H9 (cell line): ENCODE data around the gene NOL7. TPM values are rescaled to one million over a fixed set of nuclear protein-coding genes. Genes with fewer than 3 reads are reported as not detected.

Experiments used
- DNase-seq: peaks from one replicate; pipeline ENCODE4 v3.0.0-alpha.2; 2017
- H2AFZ ChIP-seq: one replicate; pipeline ENCODE4 v1.6.1; 2013; ENCODE audit warnings: mild to moderate bottlenecking, low read length, control low read depth, moderate library complexity
- H2AK5ac ChIP-seq: 2 replicates; pipeline ENCODE4 v1.6.1; 2013; ENCODE audit warnings: low read length, control low read depth, mixed read lengths; ENCODE audit not compliant: insufficient read length
- H2BK120ac ChIP-seq: one replicate; pipeline ENCODE4 v1.6.1; 2013; ENCODE audit warnings: low read depth, mild to moderate bottlenecking, low read length, control low read depth, inconsistent platforms; ENCODE audit not compliant: poor library complexity, severe bottlenecking
- H2BK12ac ChIP-seq: 2 replicates; pipeline ENCODE4 v1.6.1; 2013; ENCODE audit warnings: low read length, control low read depth, mixed read lengths, low read depth; ENCODE audit not compliant: insufficient read length
- H2BK15ac ChIP-seq: 2 replicates; pipeline ENCODE4 v1.6.1; 2013; ENCODE audit warnings: low read depth, low read length, control low read depth
- H2BK20ac ChIP-seq: one replicate; pipeline ENCODE4 v1.6.1; 2013; ENCODE audit warnings: low read depth, mild to moderate bottlenecking, low read length, control low read depth, inconsistent platforms; ENCODE audit not compliant: poor library complexity, severe bottlenecking
- H2BK5ac ChIP-seq: 2 replicates; pipeline ENCODE4 v1.6.1; 2013; ENCODE audit warnings: low read length, control low read depth, mixed read lengths; ENCODE audit not compliant: insufficient read length
- H3K14ac ChIP-seq: 2 replicates; pipeline ENCODE4 v1.6.1; 2013; ENCODE audit warnings: low read length, control low read depth; ENCODE audit not compliant: insufficient read depth
- H3K18ac ChIP-seq: 2 replicates; pipeline ENCODE4 v1.6.1; 2013; ENCODE audit warnings: low read depth, mild to moderate bottlenecking, mixed read lengths, low read length, control low read depth; ENCODE audit not compliant: insufficient read length
- H3K23ac ChIP-seq: 2 replicates; pipeline ENCODE4 v1.6.1; 2013; ENCODE audit warnings: low read length, control low read depth, mixed read lengths, low read depth; ENCODE audit not compliant: insufficient read length
- H3K23me2 ChIP-seq: 2 replicates; pipeline ENCODE4 v1.6.1; 2013; ENCODE audit warnings: low read depth, mild to moderate bottlenecking, mixed read lengths, low read length, control low read depth; ENCODE audit not compliant: insufficient read length, poor library complexity, severe bottlenecking
- H3K27ac ChIP-seq: 2 replicates; pipeline ENCODE4 v1.5.1; 2013; ENCODE audit warnings: low read length, control low read depth, mixed read lengths, low read depth; ENCODE audit not compliant: insufficient read length
- H3K27me3 ChIP-seq: 2 replicates; pipeline ENCODE4 v1.6.1; 2013; ENCODE audit warnings: low read length, control low read depth, inconsistent platforms; ENCODE audit not compliant: insufficient read depth
- H3K4ac ChIP-seq: 2 replicates; pipeline ENCODE4 v1.6.1; 2013; ENCODE audit warnings: low read depth, mild to moderate bottlenecking, control low read depth, inconsistent platforms, low read length, moderate library complexity
- H3K4me1 ChIP-seq: 2 replicates; pipeline ENCODE4 v1.6.1; 2013; ENCODE audit warnings: low read length, control low read depth, inconsistent platforms; ENCODE audit not compliant: insufficient read depth
- H3K4me2 ChIP-seq: 2 replicates; pipeline ENCODE4 v1.6.1; 2013; ENCODE audit warnings: low read length, control low read depth, mixed read lengths; ENCODE audit not compliant: insufficient read length, insufficient read depth
- H3K56ac ChIP-seq: 2 replicates; pipeline ENCODE4 v1.6.1; 2013; ENCODE audit warnings: low read depth, mild to moderate bottlenecking, mixed read lengths, low read length, control low read depth; ENCODE audit not compliant: insufficient read length
- H3K79me1 ChIP-seq: 2 replicates; pipeline ENCODE4 v1.6.1; 2013; ENCODE audit warnings: low read depth, mild to moderate bottlenecking, moderate library complexity, low read length, control low read depth, inconsistent platforms; ENCODE audit not compliant: insufficient read depth, poor library complexity, severe bottlenecking
- H3K79me2 ChIP-seq: 2 replicates; pipeline ENCODE4 v1.6.1; 2013; ENCODE audit warnings: low read length, control low read depth, inconsistent platforms; ENCODE audit not compliant: insufficient read depth
- H3K9ac ChIP-seq: 2 replicates; pipeline ENCODE4 v1.6.1; 2013; ENCODE audit warnings: low read length, control low read depth, mixed read lengths; ENCODE audit not compliant: insufficient read length; ENCODE audit errors: extremely low read depth
- H3K9me3 ChIP-seq: one replicate; pipeline ENCODE4 v1.6.1; 2013; ENCODE audit warnings: low read depth, low read length, inconsistent platforms; ENCODE audit not compliant: control insufficient read depth
- H3T11ph ChIP-seq: one replicate; pipeline ENCODE4 v1.6.1; 2013; ENCODE audit warnings: mild to moderate bottlenecking, low read length, control low read depth, inconsistent platforms
- H4K20me1 ChIP-seq: one replicate; pipeline ENCODE4 v1.6.1; 2013; ENCODE audit not compliant: control insufficient read depth, insufficient read length, insufficient read depth
- H4K5ac ChIP-seq: 2 replicates; pipeline ENCODE4 v1.6.1; 2013; ENCODE audit warnings: low read depth, mild to moderate bottlenecking, mixed read lengths, low read length, control low read depth; ENCODE audit not compliant: insufficient read length
- H4K8ac ChIP-seq: replicated peaks from 2 replicates; pipeline ENCODE4 v1.6.1; 2013; ENCODE audit warnings: low read length, control low read depth, mixed read lengths, low read depth; ENCODE audit not compliant: insufficient read length
- H4K91ac ChIP-seq: 2 replicates; pipeline ENCODE4 v1.6.1; 2013; ENCODE audit warnings: low read depth, mild to moderate bottlenecking, moderate library complexity, mixed read lengths, low read length, control low read depth; ENCODE audit not compliant: insufficient read length
- H3K27ac Mint-ChIP-seq, 3 experiments: 2 replicates in 2 of 3; 3 replicates in 1 of 3; pipeline ENCODE4 v1.8.0; 2020 to 2021; ENCODE audit warnings: mixed read lengths in 3 of 3, mild to moderate bottlenecking in 1 of 3, moderate library complexity in 1 of 3
- H3K27me3 Mint-ChIP-seq: 2 replicates; pipeline ENCODE4 v1.8.0; 2021; ENCODE audit warnings: low read depth, mild to moderate bottlenecking, moderate library complexity, mixed read lengths
- H3K36me3 Mint-ChIP-seq, 3 experiments: 2 replicates in 2 of 3; 3 replicates in 1 of 3; pipeline ENCODE4 v1.8.0; 2020 to 2021; ENCODE audit warnings: low read depth in 3 of 3, mixed read lengths in 3 of 3; ENCODE audit not compliant: insufficient read depth in 1 of 3
- H3K4me1 Mint-ChIP-seq, 2 experiments: 2 replicates each; pipeline ENCODE4 v1.8.0; 2020; ENCODE audit warnings: mixed read lengths in 2 of 2
- H3K4me3 Mint-ChIP-seq, 2 experiments: 2 replicates in 1 of 2; 3 replicates in 1 of 2; pipeline ENCODE4 v1.8.0; 2020 to 2021; ENCODE audit warnings: mild to moderate bottlenecking in 2 of 2, mixed read lengths in 2 of 2, moderate library complexity in 1 of 2
- H3K9me3 Mint-ChIP-seq, 2 experiments: 2 replicates in 1 of 2; 3 replicates in 1 of 2; pipeline ENCODE4 v1.8.0; 2020; ENCODE audit warnings: mild to moderate bottlenecking in 2 of 2, mixed read lengths in 2 of 2, moderate library complexity in 1 of 2
- WGBS: extraction: QIAGEN DNeasy Blood & Tissue Kit; methylation state at CpG from one replicate; pipeline ENCODE4 v1.1.7; 2013; ENCODE audit warnings: missing lambda C conversion rate, low lambda C conversion rate, mixed read lengths; ENCODE audit not compliant: insufficient read length; ENCODE audit errors: extremely low coverage; 5-methylcytosine and 5-hydroxymethylcytosine counted together
- total RNA-seq: library from RNA; stranded (reverse); gene quantifications from 2 replicates; pipeline ENCODE4 v1.2.1, GENCODE V29; 2021
- TF ChIP-seq, protein P1 (sequence below): fragments of 200-600 bp; sonication (generic); conservative IDR thresholded peaks from 3 replicates; pipeline ENCODE4 v1.8.0; 2021; ENCODE audit warnings: antibody characterized with exemption, mild to moderate bottlenecking

Gene NOL7
- total RNA-seq, 1 experiment from 2014 or later: 72.1 TPM

DNA sequence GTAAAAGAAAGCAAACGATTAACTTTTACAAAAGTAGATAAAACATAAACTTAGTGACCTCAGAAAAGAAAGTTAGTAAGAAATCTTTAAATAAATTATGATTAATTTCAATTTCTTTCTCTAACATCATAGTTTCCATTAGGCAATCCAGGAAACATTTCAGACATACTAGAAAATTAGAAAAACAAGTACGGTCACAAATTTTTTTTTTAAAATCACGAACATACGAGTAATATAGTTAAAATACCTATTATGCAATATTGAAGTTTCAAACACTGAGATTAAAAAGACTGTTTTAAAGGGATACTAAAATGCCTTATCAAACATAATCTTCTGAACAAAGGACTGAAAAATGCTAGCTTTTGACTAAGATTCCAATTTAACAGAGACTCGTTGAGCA, 26.2 kb downstream of the NOL7 start:
- H3K79me2 ChIP-seq: no peaks in the 10 kb centered on the region
- Mint-ChIP-seq H3K4me3 (no peak overlapping the region), H3K27me3 (no peaks in the 10 kb centered on the region), H3K36me3 (peaks cover 5 to 28% (median 12%) of the 10 kb centered on the region in 3 experiments), H3K27ac (no peak overlapping the region), H3K9me3 (no peaks in the 10 kb centered on the region), H3K4me1 (peaks cover 31 to 32% of the 10 kb centered on the region in 2 experiments)
- WGBS: no CpG with 5 or more reads among the region's 5 CpGs
- H3K9ac ChIP-seq: no peak overlapping the region
- H3K56ac ChIP-seq: no peak overlapping the region
- no peak overlapping the region for H2BK20ac ChIP-seq
- no peak overlapping the region for H3K18ac ChIP-seq
- peaks cover 3% of the 10 kb centered on the region for H3K4me1 ChIP-seq
- H4K8ac ChIP-seq: no peak overlapping the region
- H3K23ac ChIP-seq: no peak overlapping the region
- no peak overlapping the region for H3K14ac ChIP-seq
- H3K27me3 ChIP-seq: no peaks in the 10 kb centered on the region
- H3K27ac ChIP-seq: no peak overlapping the region
- H3K4ac ChIP-seq: no peak overlapping the region
- no peak overlapping the region for H2BK5ac ChIP-seq
- no peaks in the 10 kb centered on the region for H4K20me1 ChIP-seq
- H4K91ac ChIP-seq: no peak overlapping the region
- DNase-seq: no peak
- TF ChIP-seq, protein P1, sequence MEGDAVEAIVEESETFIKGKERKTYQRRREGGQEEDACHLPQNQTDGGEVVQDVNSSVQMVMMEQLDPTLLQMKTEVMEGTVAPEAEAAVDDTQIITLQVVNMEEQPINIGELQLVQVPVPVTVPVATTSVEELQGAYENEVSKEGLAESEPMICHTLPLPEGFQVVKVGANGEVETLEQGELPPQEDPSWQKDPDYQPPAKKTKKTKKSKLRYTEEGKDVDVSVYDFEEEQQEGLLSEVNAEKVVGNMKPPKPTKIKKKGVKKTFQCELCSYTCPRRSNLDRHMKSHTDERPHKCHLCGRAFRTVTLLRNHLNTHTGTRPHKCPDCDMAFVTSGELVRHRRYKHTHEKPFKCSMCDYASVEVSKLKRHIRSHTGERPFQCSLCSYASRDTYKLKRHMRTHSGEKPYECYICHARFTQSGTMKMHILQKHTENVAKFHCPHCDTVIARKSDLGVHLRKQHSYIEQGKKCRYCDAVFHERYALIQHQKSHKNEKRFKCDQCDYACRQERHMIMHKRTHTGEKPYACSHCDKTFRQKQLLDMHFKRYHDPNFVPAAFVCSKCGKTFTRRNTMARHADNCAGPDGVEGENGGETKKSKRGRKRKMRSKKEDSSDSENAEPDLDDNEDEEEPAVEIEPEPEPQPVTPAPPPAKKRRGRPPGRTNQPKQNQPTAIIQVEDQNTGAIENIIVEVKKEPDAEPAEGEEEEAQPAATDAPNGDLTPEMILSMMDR: no peak
- no peak overlapping the region for H2BK15ac ChIP-seq
- H2AK5ac ChIP-seq: no peak overlapping the region
- H3K9me3 ChIP-seq: no peaks in the 10 kb centered on the region
- H2BK12ac ChIP-seq: no peak overlapping the region
- no peak overlapping the region for H3K4me2 ChIP-seq
- H4K5ac ChIP-seq: no peak overlapping the region
- no peak overlapping the region for H2AFZ ChIP-seq
- no peaks in the 10 kb centered on the region for H3K23me2 ChIP-seq
- no peak overlapping the region for H3T11ph ChIP-seq
- H2BK120ac ChIP-seq: no peak overlapping the region
- H3K79me1 ChIP-seq: no peaks in the 10 kb centered on the region
